Gastroesophageal sphincter (tissue), 4 donors: ENCODE results near the gene SAMD4A. TPM values are rescaled to one million over a fixed set of nuclear protein-coding genes. Genes with fewer than 3 reads are reported as not detected.

Experiments used
- ATAC-seq: fragments of 150-250 bp; one replicate; pipeline ENCODE4 v1.9.1; 2016; ENCODE audit warnings: mild to moderate bottlenecking, moderate library complexity
- H3K27ac ChIP-seq, 4 donors: fragments of 200-600 bp; sonication (generic) in 3 of 4; 1 replicate in 3 of 4; 2 replicates in 1 of 4; pipeline ENCODE4 v1.5.1; 2016 to 2019
- H3K27me3 ChIP-seq: fragments of 200-600 bp; sonication (generic); one replicate; pipeline ENCODE4 v1.5.1; 2019
- H3K36me3 ChIP-seq, 2 donors: fragments of 200-600 bp; sonication (generic); one replicate each; pipeline ENCODE4 v1.5.1; 2019; ENCODE audit warnings: control low read depth in 1 of 2
- H3K4me1 ChIP-seq, 3 donors: fragments of 200-600 bp; sonication (generic); 1 replicate in 2 of 3; 2 replicates in 1 of 3; pipeline ENCODE4 v1.5.1; 2016 to 2019; ENCODE audit warnings: control low read depth in 2 of 3
- H3K4me3 ChIP-seq, 2 donors: fragments of 200-600 bp; sonication (generic); one replicate each; pipeline ENCODE4 v1.5.1; 2019; ENCODE audit warnings: mild to moderate bottlenecking in 1 of 2, moderate library complexity in 1 of 2
- H3K9me3 ChIP-seq, 3 donors: fragments of 200-600 bp; sonication (generic); one replicate each; pipeline ENCODE4 v1.5.1; 2017 to 2019; ENCODE audit warnings: control low read depth in 2 of 3
- CTCF ChIP-seq, 4 experiments: fragments of 200-600 bp in 2 of 4; fragments of 450-650 bp in 2 of 4; sonication (generic) in 1 of 4; IDR thresholded peaks; one replicate each; pipeline ENCODE4 v1.5.1; 2017 to 2019; ENCODE audit warnings: antibody characterized with exemption in 4 of 4, mild to moderate bottlenecking in 2 of 4, moderate library complexity in 2 of 4
- EP300 ChIP-seq: sonication (generic); formaldehyde crosslinking; IDR thresholded peaks from one replicate; pipeline ENCODE4 v1.6.1; 2017; ENCODE audit warnings: antibody characterized with exemption, mild to moderate bottlenecking
- POLR2A ChIP-seq, 2 donors: fragments of 450-650 bp; IDR thresholded peaks; one replicate each; pipeline ENCODE4 v1.6.1; 2017; ENCODE audit warnings: antibody characterized with exemption in 2 of 2, mild to moderate bottlenecking in 2 of 2, moderate library complexity in 1 of 2
- POLR2AphosphoS5 ChIP-seq: sonication (generic); formaldehyde crosslinking; IDR thresholded peaks from one replicate; pipeline ENCODE4 v1.6.1; 2017; ENCODE audit warnings: antibody characterized with exemption
- WGBS, 2 donors: methylation state at CpG; one replicate each; pipeline ENCODE4 v1.1.5; 2018; ENCODE audit warnings: low coverage in 1 of 2; 5-methylcytosine and 5-hydroxymethylcytosine counted together
- total RNA-seq, 4 donors: library from RNA; depleted of rRNA; stranded (reverse); fragments of >200 nt; gene quantifications; one replicate each; pipeline ENCODE4 v1.1.0, GENCODE V29; 2016

Gene SAMD4A
- total RNA-seq, 4 donors from 2014 or later = 65.2 to 163 (median 89.7) TPM

- Histone ChIP-seq H3K27ac (no peak overlapping the region), H3K36me3 (peaks cover 0 to 100% of the 10 kb centered on the region in 2 donors)
These were observed 214.2 kb downstream of the SAMD4A start for GRCh38 chr14:54781080-54781479.

GRCh38 chr14:54781961-54782750 lies 215.2 kb downstream of the SAMD4A start:
- H3K4me1 ChIP-seq = no peaks in the 10 kb centered on the region
- H3K27me3 ChIP-seq = no peaks in the 10 kb centered on the region
- H3K4me3 ChIP-seq = no peak overlapping the region
- no peak for ATAC-seq
- no peaks in the 10 kb centered on the region for H3K9me3 ChIP-seq
- peaks cover 0 to 100% of the 10 kb centered on the region in 2 donors for H3K36me3 ChIP-seq
- 71 to 79% methylated on average over 14 to 17 of the region's 21 CpGs for WGBS, 2 donors
- TF ChIP-seq POLR2A (IDR thresholded peaks at IDR 0.05) = no peak
- no peak for TF ChIP-seq EP300
- no peak for TF ChIP-seq POLR2AphosphoS5
- no peak for TF ChIP-seq CTCF (IDR thresholded peaks at IDR 0.05)
- no peak overlapping the region for H3K27ac ChIP-seq

More at GRCh38 chr14:54781080-54781479, 214.2 kb downstream of the SAMD4A start:
- WGBS, 2 donors = 54% methylated on average over 2 of the region's 6 CpGs; no CpG with 5 or more reads in 1 of the 2 donors
- Histone ChIP-seq H3K27me3 (no peaks in the 10 kb centered on the region), H3K9me3 (no peaks in the 10 kb centered on the region), H3K4me3 (no peak overlapping the region), H3K4me1 (peaks cover 0 to 10% (median 3%) of the 10 kb centered on the region in 3 donors)
- TF ChIP-seq EP300 = no peak
- TF ChIP-seq POLR2A (IDR thresholded peaks at IDR 0.05) = no peak
- TF ChIP-seq CTCF (IDR thresholded peaks at IDR 0.05) = no peak
- no peak for TF ChIP-seq POLR2AphosphoS5
- ATAC-seq = no peak

GRCh38 chr14:54782751-54783659 lies 216.1 kb downstream of the SAMD4A start:
- Histone ChIP-seq H3K27me3 (no peaks in the 10 kb centered on the region), H3K36me3 (peaks cover 0 to 100% of the 10 kb centered on the region in 2 donors), H3K4me3 (no peak overlapping the region), H3K4me1 (no peaks in the 10 kb centered on the region), H3K27ac (no peak overlapping the region), H3K9me3 (no peaks in the 10 kb centered on the region)
- 81 to 86% methylated on average over 6 to 7 of the region's 14 CpGs for WGBS, 2 donors
- TF ChIP-seq EP300 = no peak
- TF ChIP-seq CTCF (IDR thresholded peaks at IDR 0.05) = peak in 1 of 4 experiments; percentile 13
- ATAC-seq = peak; percentile 26

- no peak overlapping the region for H3K4me3 ChIP-seq
- no peaks in the 10 kb centered on the region for H3K9me3 ChIP-seq
- no peak overlapping the region for H3K27ac ChIP-seq
- no peaks in the 10 kb centered on the region for H3K4me1 ChIP-seq
- peaks cover 0 to 100% of the 10 kb centered on the region in 2 donors for H3K36me3 ChIP-seq
- no peaks in the 10 kb centered on the region for H3K27me3 ChIP-seq
- ATAC-seq = no peak
- WGBS, 2 donors = 80 to 83% methylated on average over 1 to 2 of the region's 5 CpGs
- TF ChIP-seq CTCF (IDR thresholded peaks at IDR 0.05) = no peak
These were observed 216.7 kb downstream of the SAMD4A start for GRCh38 chr14:54783660-54784015.
